Measurements from ENCODE around the gene CYFIP1.
"Not testable (repeated sequence)": the region's sequence is repeated elsewhere in the genome, so short reads cannot be mapped to it uniquely, and the experiment has no call there.

Gene CYFIP1

DNA sequence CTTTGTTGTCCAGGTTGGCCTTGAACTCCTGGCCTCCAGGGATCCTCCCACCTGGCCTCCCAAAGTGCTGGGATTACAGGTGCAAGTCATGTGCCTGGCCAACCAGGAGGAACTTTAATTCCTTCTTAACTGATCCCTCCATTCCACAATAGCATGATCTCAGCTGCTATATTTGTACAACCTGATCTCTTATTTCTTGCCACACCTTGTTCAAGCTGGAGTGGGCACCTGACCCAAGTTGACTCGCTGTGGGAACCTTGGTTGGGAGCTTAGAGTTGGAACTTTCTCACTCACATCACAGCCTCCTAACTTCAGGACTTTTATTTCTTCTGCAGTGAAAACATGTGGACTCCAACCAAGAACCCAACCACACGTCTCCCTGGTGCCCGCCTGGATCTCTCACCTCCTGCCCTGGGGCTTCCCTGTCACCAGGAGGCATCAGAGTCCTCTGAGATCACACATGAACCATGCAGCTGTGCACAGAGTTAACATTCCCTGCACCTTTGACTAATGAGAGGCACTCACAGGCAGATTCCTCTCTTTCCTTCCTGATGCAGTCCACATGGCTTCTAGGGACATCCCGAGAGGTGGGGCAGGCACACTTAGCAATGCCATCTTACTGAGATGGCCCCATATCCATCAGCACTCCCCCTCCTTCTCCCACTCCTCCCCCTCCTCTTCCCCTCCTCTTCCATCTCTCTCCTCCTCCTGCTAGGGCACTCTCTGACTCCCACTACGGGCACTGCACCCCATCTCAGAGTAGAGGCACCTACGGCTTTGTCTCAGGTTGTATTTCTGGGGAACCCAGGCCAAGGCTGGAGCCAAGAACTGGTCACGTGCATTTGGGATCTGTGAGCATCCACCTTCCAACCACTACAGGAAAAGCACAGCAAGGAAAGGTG, 9.7 kb upstream of the CYFIP1 start:
- ChIA-PET CTCF (no interaction called here), POLR2A (no interaction called here)
- no peaks in the 10 kb centered on the region for H3K9me3 ChIP-seq (ENCODE audit: control insufficient read depth, insufficient read depth, low read depth, low read length)
- H3K4me1 ChIP-seq (ENCODE audit: control insufficient read depth, insufficient read depth, low read length), result no peaks in the 10 kb centered on the region
- no peak overlapping the region for H3K4me3 ChIP-seq (ENCODE audit: low read depth, low read length)
- no peak overlapping the region for H3K27ac ChIP-seq (ENCODE audit: extremely low read depth, low read depth, low read length)
- TF ChIP-seq OVOL3 (tag by site-specific recombination; IDR thresholded peaks at IDR 0.05) (no peak), ZNF510 (tag by site-specific recombination; IDR thresholded peaks at IDR 0.05; ENCODE audit: insufficient replicate concordance) (no peak), ZNF514 (tag by site-specific recombination; IDR thresholded peaks at IDR 0.05) (no peak), ZEB2 (tag by site-specific recombination; IDR thresholded peaks at IDR 0.05) (no peak), ZSCAN30 (tag by site-specific recombination; IDR thresholded peaks at IDR 0.05) (no peak), ZNF791 (tag by site-specific recombination; IDR thresholded peaks at IDR 0.05) (no peak), PRDM1 (tag by site-specific recombination; IDR thresholded peaks at IDR 0.05) (no peak), ZNF112 (tag by site-specific recombination; IDR thresholded peaks at IDR 0.05) (no peak), EGR2 (tag by site-specific recombination; IDR thresholded peaks at IDR 0.05; ENCODE audit: low read depth) (peak; percentile 64), ZNF521 (tag by site-specific recombination; IDR thresholded peaks at IDR 0.05) (no peak), ZFHX2 (tag by site-specific recombination; conservative IDR thresholded peaks at IDR 0.05) (peak; percentile 57)
- TF ChIP-seq, protein P1, sequence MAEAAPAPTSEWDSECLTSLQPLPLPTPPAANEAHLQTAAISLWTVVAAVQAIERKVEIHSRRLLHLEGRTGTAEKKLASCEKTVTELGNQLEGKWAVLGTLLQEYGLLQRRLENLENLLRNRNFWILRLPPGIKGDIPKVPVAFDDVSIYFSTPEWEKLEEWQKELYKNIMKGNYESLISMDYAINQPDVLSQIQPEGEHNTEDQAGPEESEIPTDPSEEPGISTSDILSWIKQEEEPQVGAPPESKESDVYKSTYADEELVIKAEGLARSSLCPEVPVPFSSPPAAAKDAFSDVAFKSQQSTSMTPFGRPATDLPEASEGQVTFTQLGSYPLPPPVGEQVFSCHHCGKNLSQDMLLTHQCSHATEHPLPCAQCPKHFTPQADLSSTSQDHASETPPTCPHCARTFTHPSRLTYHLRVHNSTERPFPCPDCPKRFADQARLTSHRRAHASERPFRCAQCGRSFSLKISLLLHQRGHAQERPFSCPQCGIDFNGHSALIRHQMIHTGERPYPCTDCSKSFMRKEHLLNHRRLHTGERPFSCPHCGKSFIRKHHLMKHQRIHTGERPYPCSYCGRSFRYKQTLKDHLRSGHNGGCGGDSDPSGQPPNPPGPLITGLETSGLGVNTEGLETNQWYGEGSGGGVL (tag by site-specific recombination; IDR thresholded peaks at IDR 0.05), result peak; percentile 54; the same call in 1 of the 2 replicates
- TF ChIP-seq, protein P2, sequence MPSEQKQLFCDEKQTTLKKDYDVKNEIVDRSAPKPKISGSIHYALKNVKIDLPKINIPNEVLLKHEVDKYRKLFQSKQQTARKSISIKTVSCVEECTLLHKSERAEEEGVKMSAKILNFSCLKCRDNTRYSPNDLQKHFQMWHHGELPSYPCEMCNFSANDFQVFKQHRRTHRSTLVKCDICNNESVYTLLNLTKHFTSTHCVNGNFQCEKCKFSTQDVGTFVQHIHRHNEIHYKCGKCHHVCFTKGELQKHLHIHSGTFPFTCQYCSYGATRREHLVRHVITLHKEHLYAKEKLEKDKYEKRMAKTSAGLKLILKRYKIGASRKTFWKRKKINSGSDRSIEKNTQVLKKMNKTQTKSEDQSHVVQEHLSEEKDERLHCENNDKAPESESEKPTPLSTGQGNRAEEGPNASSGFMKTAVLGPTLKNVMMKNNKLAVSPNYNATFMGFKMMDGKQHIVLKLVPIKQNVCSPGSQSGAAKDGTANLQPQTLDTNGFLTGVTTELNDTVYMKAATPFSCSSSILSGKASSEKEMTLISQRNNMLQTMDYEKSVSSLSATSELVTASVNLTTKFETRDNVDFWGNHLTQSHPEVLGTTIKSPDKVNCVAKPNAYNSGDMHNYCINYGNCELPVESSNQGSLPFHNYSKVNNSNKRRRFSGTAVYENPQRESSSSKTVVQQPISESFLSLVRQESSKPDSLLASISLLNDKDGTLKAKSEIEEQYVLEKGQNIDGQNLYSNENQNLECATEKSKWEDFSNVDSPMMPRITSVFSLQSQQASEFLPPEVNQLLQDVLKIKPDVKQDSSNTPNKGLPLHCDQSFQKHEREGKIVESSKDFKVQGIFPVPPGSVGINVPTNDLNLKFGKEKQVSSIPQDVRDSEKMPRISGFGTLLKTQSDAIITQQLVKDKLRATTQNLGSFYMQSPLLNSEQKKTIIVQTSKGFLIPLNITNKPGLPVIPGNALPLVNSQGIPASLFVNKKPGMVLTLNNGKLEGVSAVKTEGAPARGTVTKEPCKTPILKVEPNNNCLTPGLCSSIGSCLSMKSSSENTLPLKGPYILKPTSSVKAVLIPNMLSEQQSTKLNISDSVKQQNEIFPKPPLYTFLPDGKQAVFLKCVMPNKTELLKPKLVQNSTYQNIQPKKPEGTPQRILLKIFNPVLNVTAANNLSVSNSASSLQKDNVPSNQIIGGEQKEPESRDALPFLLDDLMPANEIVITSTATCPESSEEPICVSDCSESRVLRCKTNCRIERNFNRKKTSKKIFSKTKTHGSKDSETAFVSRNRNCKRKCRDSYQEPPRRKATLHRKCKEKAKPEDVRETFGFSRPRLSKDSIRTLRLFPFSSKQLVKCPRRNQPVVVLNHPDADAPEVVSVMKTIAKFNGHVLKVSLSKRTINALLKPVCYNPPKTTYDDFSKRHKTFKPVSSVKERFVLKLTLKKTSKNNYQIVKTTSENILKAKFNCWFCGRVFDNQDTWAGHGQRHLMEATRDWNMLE (tag by site-specific recombination; conservative IDR thresholded peaks at IDR 0.05; ENCODE audit: low read depth), result no peak
- TF ChIP-seq, protein P3, sequence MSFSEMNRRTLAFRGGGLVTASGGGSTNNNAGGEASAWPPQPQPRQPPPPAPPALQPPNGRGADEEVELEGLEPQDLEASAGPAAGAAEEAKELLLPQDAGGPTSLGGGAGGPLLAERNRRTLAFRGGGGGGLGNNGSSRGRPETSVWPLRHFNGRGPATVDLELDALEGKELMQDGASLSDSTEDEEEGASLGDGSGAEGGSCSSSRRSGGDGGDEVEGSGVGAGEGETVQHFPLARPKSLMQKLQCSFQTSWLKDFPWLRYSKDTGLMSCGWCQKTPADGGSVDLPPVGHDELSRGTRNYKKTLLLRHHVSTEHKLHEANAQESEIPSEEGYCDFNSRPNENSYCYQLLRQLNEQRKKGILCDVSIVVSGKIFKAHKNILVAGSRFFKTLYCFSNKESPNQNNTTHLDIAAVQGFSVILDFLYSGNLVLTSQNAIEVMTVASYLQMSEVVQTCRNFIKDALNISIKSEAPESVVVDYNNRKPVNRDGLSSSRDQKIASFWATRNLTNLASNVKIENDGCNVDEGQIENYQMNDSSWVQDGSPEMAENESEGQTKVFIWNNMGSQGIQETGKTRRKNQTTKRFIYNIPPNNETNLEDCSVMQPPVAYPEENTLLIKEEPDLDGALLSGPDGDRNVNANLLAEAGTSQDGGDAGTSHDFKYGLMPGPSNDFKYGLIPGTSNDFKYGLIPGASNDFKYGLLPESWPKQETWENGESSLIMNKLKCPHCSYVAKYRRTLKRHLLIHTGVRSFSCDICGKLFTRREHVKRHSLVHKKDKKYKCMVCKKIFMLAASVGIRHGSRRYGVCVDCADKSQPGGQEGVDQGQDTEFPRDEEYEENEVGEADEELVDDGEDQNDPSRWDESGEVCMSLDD (tag by site-specific recombination; IDR thresholded peaks at IDR 0.05), result no peak
- H3K36me3 ChIP-seq (ENCODE audit: control insufficient read depth in 2 of 2, insufficient read depth in 1 of 2, low read length in 2 of 2), result peaks cover 0 to 9% of the 10 kb centered on the region in 2 experiments; a peak in 2 of 3 replicates

DNA sequence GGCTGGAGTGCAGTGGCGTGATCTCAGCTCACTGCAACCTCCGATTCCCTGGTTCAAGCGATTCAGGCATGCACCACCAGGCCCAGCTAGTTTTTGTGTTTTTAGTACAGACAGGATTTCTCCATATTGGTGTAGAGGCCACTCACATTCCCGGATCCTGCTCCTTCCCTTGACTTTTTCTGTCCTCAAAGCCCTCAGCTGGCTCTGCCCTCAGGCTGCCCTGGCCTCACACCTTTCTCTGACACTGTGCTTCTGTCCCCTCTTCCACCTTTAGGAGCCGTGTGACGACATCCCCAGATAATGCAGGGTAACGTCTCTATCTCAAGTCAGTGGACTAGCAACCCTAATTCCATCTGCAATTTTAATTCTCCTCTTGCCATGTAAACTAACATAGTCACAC, 8.6 kb upstream of the CYFIP1 start:
- POLR2A ChIA-PET, result no interaction called here
- TF ChIP-seq ZNF792 (tag by site-specific recombination; IDR thresholded peaks at IDR 0.05) (no peak), FEZF1 (tag by site-specific recombination; IDR thresholded peaks at IDR 0.05) (no peak), ZNF10 (tag by site-specific recombination; IDR thresholded peaks at IDR 0.05) (no peak), ZNF404 (tag by site-specific recombination; IDR thresholded peaks at IDR 0.05) (no peak)
- TF ChIP-seq, protein P4, sequence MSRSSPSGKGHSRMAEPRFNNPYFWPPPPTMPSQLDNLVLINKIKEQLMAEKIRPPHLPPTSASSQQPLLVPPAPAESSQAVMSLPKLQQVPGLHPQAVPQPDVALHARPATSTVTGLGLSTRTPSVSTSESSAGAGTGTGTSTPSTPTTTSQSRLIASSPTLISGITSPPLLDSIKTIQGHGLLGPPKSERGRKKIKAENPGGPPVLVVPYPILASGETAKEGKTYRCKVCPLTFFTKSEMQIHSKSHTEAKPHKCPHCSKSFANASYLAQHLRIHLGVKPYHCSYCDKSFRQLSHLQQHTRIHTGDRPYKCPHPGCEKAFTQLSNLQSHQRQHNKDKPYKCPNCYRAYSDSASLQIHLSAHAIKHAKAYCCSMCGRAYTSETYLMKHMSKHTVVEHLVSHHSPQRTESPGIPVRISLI (tag by site-specific recombination; IDR thresholded peaks at IDR 0.05), result no peak
- Histone ChIP-seq H3K36me3 (ENCODE audit: control insufficient read depth in 2 of 2, insufficient read depth in 1 of 2, low read length in 2 of 2) (no peaks in the 10 kb centered on the region; a peak in 1 of 3 replicates), H3K4me1 (ENCODE audit: control insufficient read depth, insufficient read depth, low read length) (no peaks in the 10 kb centered on the region), H3K9me3 (ENCODE audit: control insufficient read depth, insufficient read depth, low read depth, low read length) (no peaks in the 10 kb centered on the region), H3K27ac (ENCODE audit: extremely low read depth, low read depth, low read length) (no peak overlapping the region), H3K4me3 (ENCODE audit: low read depth, low read length) (no peak overlapping the region)
- CTCF ChIA-PET, result no interaction called here

DNA sequence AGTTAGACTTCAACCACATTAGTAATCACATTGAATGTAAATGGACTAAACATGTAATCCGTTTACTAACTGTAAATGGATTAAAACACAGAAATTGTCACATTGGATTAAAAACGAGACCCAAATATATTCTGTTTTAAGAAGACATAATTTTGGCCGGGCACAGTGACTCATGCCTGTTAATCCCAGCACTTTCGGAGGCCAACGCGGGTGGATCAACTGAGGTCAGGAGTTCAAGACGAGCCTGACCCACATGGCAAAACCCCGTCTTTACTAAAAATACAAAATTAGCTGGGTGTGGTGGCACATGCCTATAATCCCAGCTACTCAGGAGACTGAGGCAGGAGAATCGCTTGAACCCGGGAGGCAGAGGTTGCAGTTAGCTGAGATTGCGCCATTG, 1.8 kb upstream of the CYFIP1 start:
- H3K36me3 ChIP-seq (ENCODE audit: control insufficient read depth in 2 of 2, insufficient read depth in 1 of 2, low read length in 2 of 2); POLR2A ChIA-PET; CTCF ChIA-PET; H3K9me3 ChIP-seq (ENCODE audit: control insufficient read depth, insufficient read depth, low read depth, low read length); H3K4me3 ChIP-seq (ENCODE audit: low read depth, low read length); H3K27ac ChIP-seq (ENCODE audit: extremely low read depth, low read depth, low read length); H3K4me1 ChIP-seq (ENCODE audit: control insufficient read depth, insufficient read depth, low read length): not testable (repeated sequence)

All from HEK293 (cell line).